ENCODE data around the gene AMPD1. TPM values are rescaled to one million over a fixed set of nuclear protein-coding genes. Genes with fewer than 3 reads are reported as not detected.
A peak's percentile ranks its signal among the peaks of the same experiment; 100 is the strongest.

The AMPD1 gene
- total and polyA plus RNA-seq, 7 donors: 4.8 to 289 (median 129) TPM

DNA sequence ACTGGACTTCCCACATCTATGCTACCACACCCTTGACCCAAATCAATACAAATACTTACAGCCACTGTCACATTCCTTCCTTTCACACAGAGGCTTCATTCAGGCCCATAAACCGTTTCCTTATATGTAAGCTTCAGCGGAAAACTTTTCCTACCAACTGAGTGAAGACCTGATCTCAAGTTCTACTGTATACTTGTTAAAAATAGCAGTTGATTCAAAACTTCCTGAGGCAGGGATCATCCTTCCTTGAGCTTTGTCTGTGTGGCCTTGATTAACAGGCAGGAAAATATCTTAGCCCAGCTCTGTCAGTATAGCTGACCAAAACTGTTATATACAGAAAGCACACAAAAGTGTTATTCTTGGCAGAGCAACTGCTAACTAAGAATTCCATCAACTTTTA, 68.2 kb downstream of the AMPD1 start:
- intact Hi-C loops (cut with DNase I): loop anchor here in 1 of 2 donors (10.0 kb wide), 1 partner anchor 148 kb away; no protein-coding TSS in a partner anchor
- Histone ChIP-seq H3K27me3 (ENCODE audit: insufficient read depth in 3 of 3, low read length in 2 of 3) (no peaks in the 10 kb centered on the region), H3K9me3 (no peaks in the 10 kb centered on the region), H3K4me3 (no peak overlapping the region), H3K36me3 (ENCODE audit: insufficient read depth in 1 of 2, low read depth in 1 of 2) (peaks cover 2 to 96% of the 10 kb centered on the region in 2 donors), H3K27ac (no peak overlapping the region), H3K4me1 (no peaks in the 10 kb centered on the region)
- 19 to 52% (median 31%) methylated on average over 2 of the region's 2 CpGs for WGBS, 3 donors
- ATAC-seq (peak in 3 of 4 donors; percentile 31 to 52 (median 47)), DNase-seq (no peak)
- TF ChIP-seq, protein P1, sequence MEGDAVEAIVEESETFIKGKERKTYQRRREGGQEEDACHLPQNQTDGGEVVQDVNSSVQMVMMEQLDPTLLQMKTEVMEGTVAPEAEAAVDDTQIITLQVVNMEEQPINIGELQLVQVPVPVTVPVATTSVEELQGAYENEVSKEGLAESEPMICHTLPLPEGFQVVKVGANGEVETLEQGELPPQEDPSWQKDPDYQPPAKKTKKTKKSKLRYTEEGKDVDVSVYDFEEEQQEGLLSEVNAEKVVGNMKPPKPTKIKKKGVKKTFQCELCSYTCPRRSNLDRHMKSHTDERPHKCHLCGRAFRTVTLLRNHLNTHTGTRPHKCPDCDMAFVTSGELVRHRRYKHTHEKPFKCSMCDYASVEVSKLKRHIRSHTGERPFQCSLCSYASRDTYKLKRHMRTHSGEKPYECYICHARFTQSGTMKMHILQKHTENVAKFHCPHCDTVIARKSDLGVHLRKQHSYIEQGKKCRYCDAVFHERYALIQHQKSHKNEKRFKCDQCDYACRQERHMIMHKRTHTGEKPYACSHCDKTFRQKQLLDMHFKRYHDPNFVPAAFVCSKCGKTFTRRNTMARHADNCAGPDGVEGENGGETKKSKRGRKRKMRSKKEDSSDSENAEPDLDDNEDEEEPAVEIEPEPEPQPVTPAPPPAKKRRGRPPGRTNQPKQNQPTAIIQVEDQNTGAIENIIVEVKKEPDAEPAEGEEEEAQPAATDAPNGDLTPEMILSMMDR (IDR thresholded peaks at IDR 0.05): no peak

DNA sequence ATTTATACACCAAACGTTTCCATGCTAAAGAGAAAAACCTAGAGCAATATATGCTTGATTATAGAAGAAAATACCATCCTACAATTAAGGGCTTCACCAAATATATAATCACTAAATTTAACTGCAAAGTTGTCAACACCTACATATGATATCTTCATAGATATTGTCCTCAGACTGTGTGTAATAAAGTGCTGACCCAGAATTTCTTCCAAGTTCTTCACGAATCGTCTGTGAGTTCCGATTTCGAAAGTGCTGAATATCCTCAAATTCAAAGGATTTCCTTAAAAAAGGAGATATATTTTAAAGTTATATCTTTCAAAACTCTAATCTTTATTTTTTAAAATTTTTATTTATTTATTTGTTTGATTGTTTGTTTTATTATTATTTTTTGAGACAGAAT, 72.0 kb downstream of the AMPD1 start:
- Histone ChIP-seq H3K4me3 (no peak overlapping the region), H3K27ac (no peak overlapping the region)

More for the DNA sequence above, 72.0 kb downstream of the AMPD1 start:
- TF ChIP-seq, protein P1 (IDR thresholded peaks at IDR 0.05): no peak
- intact Hi-C loops (cut with DNase I): loop anchor here in 1 of 2 donors (10.0 kb wide), 1 partner anchor 151 kb away; no protein-coding TSS in a partner anchor
- Histone ChIP-seq H3K36me3 (ENCODE audit: insufficient read depth in 1 of 2, low read depth in 1 of 2) (peaks cover 2 to 98% of the 10 kb centered on the region in 2 donors), H3K4me1 (no peaks in the 10 kb centered on the region), H3K27me3 (ENCODE audit: insufficient read depth in 3 of 3, low read length in 2 of 3) (no peaks in the 10 kb centered on the region), H3K9me3 (no peaks in the 10 kb centered on the region)
- ATAC-seq: no peak
- 73 to 91% (median 78%) methylated on average over 5 of the region's 5 CpGs for WGBS, 3 donors
- DNase-seq: no peak

Other genes starting within 250 kb of the AMPD1 start
- 10 to 100 TPM; 15.2 to 22.0 (median 20.6) TPM for gene TRIM33, start 184.3 kb downstream of the AMPD1 start, total RNA-seq
- 1 to 10 TPM; 4.6 to 7.2 (median 6.7) TPM for gene TRIM33, start 184.3 kb downstream of the AMPD1 start, polyA plus RNA-seq
- gene BCAS2, start 113.9 kb downstream of the AMPD1 start, total RNA-seq: 10 to 100 TPM; 22.0 to 33.6 (median 27.0) TPM
- gene BCAS2, start 113.9 kb downstream of the AMPD1 start, polyA plus RNA-seq: 10 to 100 TPM; 30.5 to 52.5 (median 34.5) TPM
- gene DENND2C, start 25.5 kb downstream of the AMPD1 start, total RNA-seq: 10 to 100 TPM; 12.6 to 16.4 (median 14.7) TPM
- 10 to 100 TPM in 1 of 3 donors, 1 to 10 TPM in 2; 1.4 to 18.3 (median 8.7) TPM for gene DENND2C, start 25.5 kb downstream of the AMPD1 start, polyA plus RNA-seq
- gene NRAS, start 21.2 kb upstream of the AMPD1 start, total RNA-seq: 1 to 10 TPM; 3.6 to 6.6 (median 5.9) TPM
- 10 to 100 TPM in 1 of 3 donors, 1 to 10 TPM in 2; 4.3 to 15.8 (median 5.0) TPM for gene NRAS, start 21.2 kb upstream of the AMPD1 start, polyA plus RNA-seq
- gene CSDE1, start 62.4 kb upstream of the AMPD1 start, total RNA-seq: 1,000 to 10,000 TPM; 1,331 to 1,888 (median 1,427) TPM
- 1,000 to 10,000 TPM in 1 of 3 donors, 100 to 1,000 TPM in 2; 305 to 1,390 (median 578) TPM for gene CSDE1, start 62.4 kb upstream of the AMPD1 start, polyA plus RNA-seq
- 10 to 100 TPM; 29.8 to 40.0 (median 34.7) TPM for gene SIKE1, start 85.1 kb upstream of the AMPD1 start, total RNA-seq
- 10 to 100 TPM; 30.4 to 53.2 (median 35.2) TPM for gene SIKE1, start 85.1 kb upstream of the AMPD1 start, polyA plus RNA-seq
- not detected for gene SYCP1, start 159.3 kb upstream of the AMPD1 start, total RNA-seq
- not detected for gene SYCP1, start 159.3 kb upstream of the AMPD1 start, polyA plus RNA-seq

All from psoas muscle (tissue), 8 donors.